IMR-90 (cell line): ENCODE measurements around the gene CTPS2. TPM values are rescaled to one million over a fixed set of nuclear protein-coding genes. Genes with fewer than 3 reads are reported as not detected.

Experiments
- ATAC-seq: fragments of 200-7000 bp; cut with Tn5 transposase; 2 replicates; pipeline ENCODE4 v1.9.1; 2020; ENCODE audit warnings: low read depth, mild to moderate bottlenecking, moderate library complexity
- BruUV-seq: library from RNA; stranded (reverse); fragments of 400-500 nt; replicated peaks from 2 replicates; lab custom pipeline; 2021; lab: Mats Ljungman, UMichigan
- CTCF ChIA-PET: fragments of 300-600 bp; formaldehyde crosslinking; extraction: SDS; loops from one replicate; lab custom pipeline; 2021; ENCODE audit warnings: antibody characterized with exemption; lab: Yijun Ruan, JAX
- POLR2A ChIA-PET: fragments of 300-600 bp; sonication (Branson Sonifier 250); formaldehyde crosslinking; loops from one replicate; lab custom pipeline; 2022; ENCODE audit warnings: antibody characterized with exemption; ENCODE audit not compliant: unreplicated experiment; lab: Charles Lee
- DNase-seq: peaks from one replicate; pipeline ENCODE4 v3.0.0; 2013
- H2AFZ ChIP-seq: replicated peaks from 2 replicates; pipeline ENCODE3; 2013; ENCODE audit warnings: low read length, mild to moderate bottlenecking; ENCODE audit not compliant: poor library complexity
- H2AK5ac ChIP-seq: 2 replicates; pipeline ENCODE4 v1.6.1; 2013; ENCODE audit warnings: low read depth, low read length, inconsistent platforms
- H2AK9ac ChIP-seq: replicated peaks from 2 replicates; pipeline ENCODE3; 2013; ENCODE audit warnings: mild to moderate bottlenecking, low read depth, low read length, moderate library complexity; ENCODE audit not compliant: poor library complexity
- H2BK120ac ChIP-seq: 2 replicates; pipeline ENCODE4 v1.6.1; 2013; ENCODE audit warnings: low read depth, low read length, inconsistent platforms
- H2BK15ac ChIP-seq: 3 replicates; pipeline ENCODE4 v1.6.1; 2013; ENCODE audit warnings: low read depth, low read length, inconsistent platforms
- H2BK20ac ChIP-seq: 2 replicates; pipeline ENCODE4 v1.6.1; 2013; ENCODE audit warnings: low read depth, mild to moderate bottlenecking, inconsistent platforms, low read length, moderate library complexity
- H2BK5ac ChIP-seq: 2 replicates; pipeline ENCODE4 v1.6.1; 2013; ENCODE audit warnings: mild to moderate bottlenecking, low read depth, low read length, inconsistent platforms; ENCODE audit not compliant: poor library complexity, severe bottlenecking
- H3K14ac ChIP-seq: replicated peaks from 2 replicates; pipeline ENCODE4 v1.6.1; 2013; ENCODE audit warnings: low read depth, low read length, inconsistent platforms
- H3K18ac ChIP-seq: 2 replicates; pipeline ENCODE4 v1.6.1; 2013; ENCODE audit warnings: low read depth, low read length, control low read depth
- H3K23ac ChIP-seq: 2 replicates; pipeline ENCODE4 v1.6.1; 2013; ENCODE audit warnings: low read depth, low read length, inconsistent platforms
- H3K27ac ChIP-seq: 2 replicates; pipeline ENCODE4 v1.5.1; 2013; ENCODE audit warnings: mild to moderate bottlenecking, control low read depth, low read length; ENCODE audit not compliant: insufficient read depth
- H3K27me3 ChIP-seq: 2 replicates; pipeline ENCODE4 v1.6.1; 2013; ENCODE audit warnings: low read length; ENCODE audit not compliant: control insufficient read depth, insufficient read depth
- H3K36me3 ChIP-seq: 2 replicates; pipeline ENCODE4 v1.6.1; 2013; ENCODE audit warnings: low read length, mixed read lengths; ENCODE audit not compliant: control insufficient read depth, insufficient read depth
- H3K4ac ChIP-seq: 2 replicates; pipeline ENCODE4 v1.6.1; 2013; ENCODE audit warnings: low read depth, low read length, inconsistent platforms
- H3K4me1 ChIP-seq: 2 replicates; pipeline ENCODE4 v1.6.1; 2013; ENCODE audit warnings: low read length, mixed read lengths; ENCODE audit not compliant: control insufficient read depth, insufficient read depth
- H3K4me2 ChIP-seq: 2 replicates; pipeline ENCODE4 v1.6.1; 2013; ENCODE audit warnings: low read depth, mild to moderate bottlenecking, control low read depth, low read length, moderate library complexity
- H3K4me3 ChIP-seq: 2 replicates; pipeline ENCODE4 v1.5.1; 2013; ENCODE audit warnings: low read depth, mild to moderate bottlenecking, control low read depth, low read length, moderate library complexity; ENCODE audit not compliant: insufficient read depth
- H3K56ac ChIP-seq: 2 replicates; pipeline ENCODE4 v1.6.1; 2013; ENCODE audit warnings: low read length, inconsistent platforms; ENCODE audit not compliant: insufficient read depth; ENCODE audit errors: extremely low read depth
- H3K79me1 ChIP-seq, 2 experiments: 2 replicates each; pipeline ENCODE4 v1.6.1; 2013; ENCODE audit warnings: low read length in 2 of 2, inconsistent platforms in 1 of 2, low read depth in 1 of 2
- H3K9ac ChIP-seq: 2 replicates; pipeline ENCODE4 v1.6.1; 2013; ENCODE audit warnings: low read depth, low read length, control low read depth
- H3K9me1 ChIP-seq: 2 replicates; pipeline ENCODE4 v1.6.1; 2013; ENCODE audit warnings: low read length, inconsistent platforms; ENCODE audit not compliant: insufficient read depth
- H3K9me3 ChIP-seq: 2 replicates; pipeline ENCODE4 v1.6.1; 2013; ENCODE audit warnings: low read length; ENCODE audit not compliant: control insufficient read depth, insufficient read depth
- H4K20me1 ChIP-seq: 2 replicates; pipeline ENCODE4 v1.6.1; 2013; ENCODE audit warnings: low read length, inconsistent platforms; ENCODE audit not compliant: insufficient read depth
- H4K5ac ChIP-seq: 2 replicates; pipeline ENCODE4 v1.6.1; 2013; ENCODE audit warnings: mild to moderate bottlenecking, low read depth, low read length, control low read depth
- H4K8ac ChIP-seq, 2 experiments: 2 replicates each; pipeline ENCODE4 v1.6.1; 2013; ENCODE audit warnings: low read depth in 2 of 2, low read length in 2 of 2, control low read depth in 1 of 2, inconsistent platforms in 1 of 2
- H4K91ac ChIP-seq: 2 replicates; pipeline ENCODE4 v1.6.1; 2013; ENCODE audit warnings: low read depth, low read length, inconsistent platforms; ENCODE audit not compliant: insufficient read depth
- BHLHE40 ChIP-seq: fragments of 150-350 bp; IDR thresholded peaks from 2 replicates; pipeline ENCODE4 v1.6.1; 2016; ENCODE audit warnings: mild to moderate bottlenecking, low read depth, low read length
- CEBPB ChIP-seq: IDR thresholded peaks from 2 replicates; pipeline ENCODE4 v1.6.1; 2012; ENCODE audit warnings: low read depth, low read length, improper control_type of control experiment
- CHD1 ChIP-seq: IDR thresholded peaks from 2 replicates; pipeline ENCODE4 v1.6.1; 2012; ENCODE audit warnings: low read depth, low read length, improper control_type of control experiment
- FOS ChIP-seq: fragments of 150-350 bp; IDR thresholded peaks from 2 replicates; pipeline ENCODE4 v1.6.1; 2016; ENCODE audit warnings: low read depth, low read length
- MAFK ChIP-seq: IDR thresholded peaks from 2 replicates; pipeline ENCODE4 v1.6.1; 2012; ENCODE audit warnings: low read depth, low read length, improper control_type of control experiment
- MAZ ChIP-seq: IDR thresholded peaks from 2 replicates; pipeline ENCODE4 v1.6.1; 2012; ENCODE audit warnings: low read depth, mild to moderate bottlenecking, low read length, improper control_type of control experiment, moderate library complexity, borderline replicate concordance
- MXI1 ChIP-seq: IDR thresholded peaks from 2 replicates; pipeline ENCODE4 v1.6.1; 2012; ENCODE audit warnings: low read depth, mild to moderate bottlenecking, low read length, moderate library complexity, borderline replicate concordance
- NFE2L2 ChIP-seq: fragments of 150-350 bp; IDR thresholded peaks from 2 replicates; pipeline ENCODE4 v1.6.1; 2016; ENCODE audit warnings: low read depth, mild to moderate bottlenecking, low read length
- POLR2A ChIP-seq: IDR thresholded peaks from 2 replicates; pipeline ENCODE4 v1.6.1; 2012; ENCODE audit warnings: mild to moderate bottlenecking, low read depth, low read length
- RAD21 ChIP-seq: IDR thresholded peaks from 2 replicates; pipeline ENCODE4 v1.6.1; 2012; ENCODE audit warnings: low read length, improper control_type of control experiment
- RCOR1 ChIP-seq: IDR thresholded peaks from 2 replicates; pipeline ENCODE4 v1.6.1; 2012; ENCODE audit warnings: mild to moderate bottlenecking, low read length, improper control_type of control experiment; ENCODE audit not compliant: insufficient replicate concordance
- RFX5 ChIP-seq: IDR thresholded peaks from 2 replicates; pipeline ENCODE4 v1.8.0; 2012; ENCODE audit warnings: low read depth, mild to moderate bottlenecking, low read length, moderate library complexity
- SMC3 ChIP-seq: fragments of 150-350 bp; IDR thresholded peaks from 2 replicates; pipeline ENCODE4 v1.6.1; 2016; ENCODE audit warnings: low read depth, mild to moderate bottlenecking, antibody characterized with exemption, low read length, moderate library complexity
- whole genome bisulfite sequencing, 2 experiments: methylation state at CpG; one replicate each; pipeline versions ENCODE4 v1.1.5 to v1.1.7; 2013; ENCODE audit warnings: missing lambda C conversion rate in 2 of 2; ENCODE audit not compliant: insufficient read length in 1 of 2; ENCODE audit errors: extremely low coverage in 2 of 2; 5-methylcytosine and 5-hydroxymethylcytosine counted together
- dilution Hi-C: fragments of 300-500 bp; cut with HindIII; formaldehyde crosslinking; loops from one replicate; pipeline ENCODE4 v1.14.3; 2018; ENCODE audit warnings: low sequenced_read_pairs; ENCODE audit not compliant: unreplicated experiment
- in situ Hi-C: fragments of 300-500 bp; cut with MboI; formaldehyde crosslinking; loops from 3 replicates; pipeline ENCODE4 v1.14.3; 2019; ENCODE audit warnings: low sequenced_read_pairs, inconsistent platforms, mixed read lengths
- intact Hi-C: fragments of 100-400 bp; cut with micrococcal nuclease; formaldehyde crosslinking; loops from 2 replicates; pipeline ENCODE4 v1.10.0; 2022
- polyA plus RNA-seq, 3 experiments: library from polyadenylated mRNA; depleted of rRNA; stranded (reverse); fragments of >200 nt; gene quantifications; 2 replicates each; pipeline ENCODE4 v1.2.3, GENCODE V29; 2012; ENCODE audit warnings: low replicate concordance in 1 of 3
- total RNA-seq: library from RNA; depleted of rRNA; stranded (reverse); fragments of >200 nt; gene quantifications from 2 replicates; pipeline ENCODE4 v1.2.3, GENCODE V29; 2012
- TF ChIP-seq, protein P1 (sequence below): fragments of 150-350 bp; IDR thresholded peaks from 2 replicates; pipeline ENCODE4 v1.6.1; 2017; ENCODE audit warnings: mild to moderate bottlenecking, antibody characterized with exemption, low read length, low read depth
- TF ChIP-seq, protein P2 (sequence below): conservative IDR thresholded peaks from 2 replicates; pipeline ENCODE4 v1.5.1; 2012; ENCODE audit warnings: mild to moderate bottlenecking, low read depth, low read length, improper control_type of control experiment
- TF ChIP-seq, protein P3 (sequence below): fragments of 150-350 bp; IDR thresholded peaks from 2 replicates; pipeline ENCODE4 v1.6.1; 2016; ENCODE audit warnings: low read depth, mild to moderate bottlenecking, low read length, moderate library complexity, borderline replicate concordance

The CTPS2 gene
- total and polyA plus RNA-seq, 2 of the 4 experiments (the other 2 are of a cell fraction): 6.0 to 13.1 TPM

DNA sequence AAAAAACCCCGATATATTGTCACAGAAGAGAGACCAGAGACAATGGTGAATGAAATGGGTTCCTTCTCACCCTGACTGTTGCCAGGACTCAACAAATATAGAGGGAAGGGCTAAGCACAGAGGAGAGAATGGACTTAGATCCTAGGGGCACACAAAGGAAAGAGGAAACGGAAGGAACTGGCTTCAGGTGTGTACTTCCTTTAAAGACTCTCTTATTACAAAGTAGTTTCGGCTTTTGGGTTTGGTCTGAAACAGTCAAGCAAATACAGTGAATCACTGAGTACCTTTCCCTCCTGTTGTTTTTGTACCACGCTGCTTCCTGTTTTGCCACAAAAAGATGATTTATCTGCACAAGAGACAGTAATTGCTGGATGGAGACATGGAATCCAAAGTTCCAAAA, 108.6 kb downstream of the CTPS2 start:
- no peak for TF ChIP-seq BHLHE40
- TF ChIP-seq CHD1: no peak
- TF ChIP-seq CEBPB: no peak
- TF ChIP-seq POLR2A: no peak
- TF ChIP-seq MAFK: no peak
- no peak for TF ChIP-seq FOS
- TF ChIP-seq MAZ: no peak
- TF ChIP-seq, protein P1, sequence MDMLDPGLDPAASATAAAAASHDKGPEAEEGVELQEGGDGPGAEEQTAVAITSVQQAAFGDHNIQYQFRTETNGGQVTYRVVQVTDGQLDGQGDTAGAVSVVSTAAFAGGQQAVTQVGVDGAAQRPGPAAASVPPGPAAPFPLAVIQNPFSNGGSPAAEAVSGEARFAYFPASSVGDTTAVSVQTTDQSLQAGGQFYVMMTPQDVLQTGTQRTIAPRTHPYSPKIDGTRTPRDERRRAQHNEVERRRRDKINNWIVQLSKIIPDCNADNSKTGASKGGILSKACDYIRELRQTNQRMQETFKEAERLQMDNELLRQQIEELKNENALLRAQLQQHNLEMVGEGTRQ: no peak
- TF ChIP-seq RCOR1: no peak
- TF ChIP-seq, protein P2, sequence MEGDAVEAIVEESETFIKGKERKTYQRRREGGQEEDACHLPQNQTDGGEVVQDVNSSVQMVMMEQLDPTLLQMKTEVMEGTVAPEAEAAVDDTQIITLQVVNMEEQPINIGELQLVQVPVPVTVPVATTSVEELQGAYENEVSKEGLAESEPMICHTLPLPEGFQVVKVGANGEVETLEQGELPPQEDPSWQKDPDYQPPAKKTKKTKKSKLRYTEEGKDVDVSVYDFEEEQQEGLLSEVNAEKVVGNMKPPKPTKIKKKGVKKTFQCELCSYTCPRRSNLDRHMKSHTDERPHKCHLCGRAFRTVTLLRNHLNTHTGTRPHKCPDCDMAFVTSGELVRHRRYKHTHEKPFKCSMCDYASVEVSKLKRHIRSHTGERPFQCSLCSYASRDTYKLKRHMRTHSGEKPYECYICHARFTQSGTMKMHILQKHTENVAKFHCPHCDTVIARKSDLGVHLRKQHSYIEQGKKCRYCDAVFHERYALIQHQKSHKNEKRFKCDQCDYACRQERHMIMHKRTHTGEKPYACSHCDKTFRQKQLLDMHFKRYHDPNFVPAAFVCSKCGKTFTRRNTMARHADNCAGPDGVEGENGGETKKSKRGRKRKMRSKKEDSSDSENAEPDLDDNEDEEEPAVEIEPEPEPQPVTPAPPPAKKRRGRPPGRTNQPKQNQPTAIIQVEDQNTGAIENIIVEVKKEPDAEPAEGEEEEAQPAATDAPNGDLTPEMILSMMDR: no peak
- TF ChIP-seq, protein P3, sequence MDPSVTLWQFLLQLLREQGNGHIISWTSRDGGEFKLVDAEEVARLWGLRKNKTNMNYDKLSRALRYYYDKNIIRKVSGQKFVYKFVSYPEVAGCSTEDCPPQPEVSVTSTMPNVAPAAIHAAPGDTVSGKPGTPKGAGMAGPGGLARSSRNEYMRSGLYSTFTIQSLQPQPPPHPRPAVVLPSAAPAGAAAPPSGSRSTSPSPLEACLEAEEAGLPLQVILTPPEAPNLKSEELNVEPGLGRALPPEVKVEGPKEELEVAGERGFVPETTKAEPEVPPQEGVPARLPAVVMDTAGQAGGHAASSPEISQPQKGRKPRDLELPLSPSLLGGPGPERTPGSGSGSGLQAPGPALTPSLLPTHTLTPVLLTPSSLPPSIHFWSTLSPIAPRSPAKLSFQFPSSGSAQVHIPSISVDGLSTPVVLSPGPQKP: no peak
- no peak for TF ChIP-seq RFX5
- TF ChIP-seq SMC3: no peak
- no peak for TF ChIP-seq MXI1
- no peak for TF ChIP-seq NFE2L2
- TF ChIP-seq RAD21: no peak
- Histone ChIP-seq H3K4me1 (peaks cover 3% of the 10 kb centered on the region; the same call in 1 of the 2 replicates), H3K4ac (peak overlapping the region; percentile 83; the same call in 1 of the 2 replicates), H2AK9ac (no peak overlapping the region), H3K4me2 (no peak overlapping the region), H3K9me3 (no peaks in the 10 kb centered on the region), H3K4me3 (no peak overlapping the region), H4K5ac (peak overlapping the region; percentile 2; the same call in 1 of the 2 replicates), H4K20me1 (no peaks in the 10 kb centered on the region), H3K79me1 (no peaks in the 10 kb centered on the region; a peak in 1 of 4 replicates), H4K8ac (peak overlapping the region in 1 of 2 experiments; percentile 87; a peak in 2 of 4 replicates), H3K18ac (peak overlapping the region; percentile 63; the same call in 1 of the 2 replicates), H2BK20ac (peak overlapping the region; percentile 91), H3K27me3 (no peaks in the 10 kb centered on the region), H3K14ac (peak overlapping the region; percentile 86), H4K91ac (peak overlapping the region; percentile 39), H3K23ac (peak overlapping the region; percentile 67; the same call in 1 of the 2 replicates), H2AK5ac (peak overlapping the region; percentile 31; the same call in 1 of the 2 replicates), H3K56ac (no peak overlapping the region), H2BK120ac (peak overlapping the region; percentile 87), H2BK5ac (peak overlapping the region; percentile 64), H2AFZ (no peak overlapping the region), H3K27ac (no peak overlapping the region), H3K9me1 (no peaks in the 10 kb centered on the region), H2BK15ac (peak overlapping the region; percentile 70; the same call in 1 of the 3 replicates), H3K36me3 (peaks cover 1% of the 10 kb centered on the region; the same call in 1 of the 2 replicates), H3K9ac (no peak overlapping the region)
- ChIA-PET POLR2A (no interaction called here), CTCF (no interaction called here)
- no peak for DNase-seq
- in situ Hi-C loops: no loop called here
- intact Hi-C loops: no loop called here
- no peak for ATAC-seq
- no TSS peak for BruUV-seq
- dilution Hi-C loops: no loop called here
- no CpG with 5 or more reads among the region's 4 CpGs for WGBS, 2 experiments
